Measurements from ENCODE around the gene SMCO3. TPM values are rescaled to one million over a fixed set of nuclear protein-coding genes. Genes with fewer than 3 reads are reported as not detected.

Gene SMCO3
- total RNA-seq, 4 donors from 2014 or later = 0.12 TPM; not detected in 3

- intact Hi-C loops (cut with DNase I; ENCODE audit: low total_unique reads) (no loop called here), in situ Hi-C loops (cut with MboI; ENCODE audit: low sequenced_read_pairs in 4 of 4) (loop anchor here in 2 of 4 donors (25.0 kb wide), 2 partner anchors 1106 to 1131 kb away; partner anchors contain the start of genes DERA (in 1 of the 2) and STRAP (in 1 of the 2))
- no peak for TF ChIP-seq CTCF (IDR thresholded peaks at IDR 0.05 in 4 of 5, conservative IDR thresholded peaks at IDR 0.05 in 1 of 5)
- TF ChIP-seq POLR2A (IDR thresholded peaks at IDR 0.05) = no peak
- no peak for DNase-seq
- Histone ChIP-seq H3K4me1 (peaks cover 0 to 1% of the 10 kb centered on the region in 2 donors), H3K36me3 (peaks cover 0 to 5% of the 10 kb centered on the region in 2 donors), H3K27me3 (no peaks in the 10 kb centered on the region), H3K4me3 (no peak overlapping the region), H3K27ac (no peak overlapping the region), H3K9me3 (no peaks in the 10 kb centered on the region)
- no peak for ATAC-seq
Measured at GRCh38 chr12:14781563-14781962, 32.4 kb downstream of the SMCO3 start.

GRCh38 chr12:14780859-14781258, 33.1 kb downstream of the SMCO3 start:
- in situ Hi-C loops (cut with MboI; ENCODE audit: low sequenced_read_pairs in 4 of 4) = loop anchor here in 2 of 4 donors (25.0 kb wide), 2 partner anchors 1106 to 1131 kb away; partner anchors contain the start of genes DERA (in 1 of the 2) and STRAP (in 1 of the 2)
- no peak for DNase-seq
- Histone ChIP-seq H3K9me3 (no peaks in the 10 kb centered on the region), H3K36me3 (peaks cover 0 to 3% of the 10 kb centered on the region in 2 donors), H3K4me1 (peaks cover 3 to 8% of the 10 kb centered on the region in 2 donors), H3K27ac (no peak overlapping the region), H3K27me3 (no peaks in the 10 kb centered on the region), H3K4me3 (no peak overlapping the region)
- TF ChIP-seq CTCF (IDR thresholded peaks at IDR 0.05 in 4 of 5, conservative IDR thresholded peaks at IDR 0.05 in 1 of 5) (no peak), POLR2A (IDR thresholded peaks at IDR 0.05) (no peak)
- intact Hi-C loops (cut with DNase I; ENCODE audit: low total_unique reads) = no loop called here
- ATAC-seq = no peak

GRCh38 chr12:14779834-14780233, 34.1 kb downstream of the SMCO3 start:
- H3K27me3 ChIP-seq = no peaks in the 10 kb centered on the region
- in situ Hi-C loops (cut with MboI; ENCODE audit: low sequenced_read_pairs in 4 of 4) (loop anchor here in 2 of 4 donors (25.0 kb wide), 2 partner anchors 1107 to 1132 kb away; partner anchors contain the start of genes DERA (in 1 of the 2) and STRAP (in 1 of the 2)), intact Hi-C loops (cut with DNase I; ENCODE audit: low total_unique reads) (no loop called here)
- peaks cover 0 to under 1% of the 10 kb centered on the region in 2 donors for H3K36me3 ChIP-seq
- no peaks in the 10 kb centered on the region for H3K9me3 ChIP-seq
- ATAC-seq (no peak), DNase-seq (no peak)
- no peak overlapping the region for H3K27ac ChIP-seq
- H3K4me1 ChIP-seq = peaks cover 8 to 11% of the 10 kb centered on the region in 2 donors
- H3K4me3 ChIP-seq = no peak overlapping the region
- TF ChIP-seq CTCF (IDR thresholded peaks at IDR 0.05 in 4 of 5, conservative IDR thresholded peaks at IDR 0.05 in 1 of 5) (no peak), POLR2A (IDR thresholded peaks at IDR 0.05) (no peak)

GRCh38 chr12:14777271-14777670, 36.7 kb downstream of the SMCO3 start:
- Histone ChIP-seq H3K27ac (peak overlapping the region in 1 of 4 donors; percentile 2), H3K27me3 (no peaks in the 10 kb centered on the region), H3K4me1 (peaks cover 8 to 11% of the 10 kb centered on the region in 2 donors), H3K9me3 (no peaks in the 10 kb centered on the region), H3K36me3 (no peaks in the 10 kb centered on the region), H3K4me3 (no peak overlapping the region)
- no peak for ATAC-seq
- in situ Hi-C loops (cut with MboI; ENCODE audit: low sequenced_read_pairs in 4 of 4) = loop anchor here in 2 of 4 donors (25.0 kb wide), 2 partner anchors 1110 to 1135 kb away; partner anchors contain the start of genes DERA (in 1 of the 2) and STRAP (in 1 of the 2)
- no peak for TF ChIP-seq CTCF (IDR thresholded peaks at IDR 0.05 in 4 of 5, conservative IDR thresholded peaks at IDR 0.05 in 1 of 5)
- TF ChIP-seq POLR2A (IDR thresholded peaks at IDR 0.05) = no peak
- intact Hi-C loops (cut with DNase I; ENCODE audit: low total_unique reads) = no loop called here
- no peak for DNase-seq

Data from gastrocnemius medialis (tissue), 4 donors.